C4-2B (cell line): ENCODE data around the gene IL17RB.

Experiments
- ZFX ChIP-seq: fragments of 450-650 bp; IDR thresholded peaks from 2 replicates; pipeline ENCODE4 v1.6.1; 2017
- TF ChIP-seq, protein P1 (sequence below): fragments of 450-650 bp; conservative IDR thresholded peaks from 2 replicates; pipeline ENCODE4 v1.5.1; 2017; ENCODE audit warnings: mild to moderate bottlenecking

DNA sequence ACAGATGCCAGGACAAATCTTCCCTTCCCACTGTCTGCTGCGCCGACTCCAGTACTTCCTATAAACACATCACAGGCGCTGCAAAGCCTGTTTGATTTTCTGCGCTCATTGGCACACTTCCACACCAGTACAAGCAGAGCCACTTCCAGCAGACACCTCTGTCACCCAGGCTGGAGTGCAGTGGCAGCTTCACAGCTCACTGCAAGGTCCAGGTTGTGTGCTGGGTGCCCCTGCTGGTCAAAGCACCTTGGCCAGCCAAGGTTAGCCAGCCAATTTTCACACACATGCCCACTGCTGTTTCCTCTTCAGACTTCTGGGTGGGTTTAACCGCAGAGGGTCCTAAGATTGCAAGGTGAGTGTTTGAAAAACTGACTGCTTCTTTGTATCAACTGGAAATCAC, 5.1 kb upstream of the IL17RB start:
- TF ChIP-seq, protein P1, sequence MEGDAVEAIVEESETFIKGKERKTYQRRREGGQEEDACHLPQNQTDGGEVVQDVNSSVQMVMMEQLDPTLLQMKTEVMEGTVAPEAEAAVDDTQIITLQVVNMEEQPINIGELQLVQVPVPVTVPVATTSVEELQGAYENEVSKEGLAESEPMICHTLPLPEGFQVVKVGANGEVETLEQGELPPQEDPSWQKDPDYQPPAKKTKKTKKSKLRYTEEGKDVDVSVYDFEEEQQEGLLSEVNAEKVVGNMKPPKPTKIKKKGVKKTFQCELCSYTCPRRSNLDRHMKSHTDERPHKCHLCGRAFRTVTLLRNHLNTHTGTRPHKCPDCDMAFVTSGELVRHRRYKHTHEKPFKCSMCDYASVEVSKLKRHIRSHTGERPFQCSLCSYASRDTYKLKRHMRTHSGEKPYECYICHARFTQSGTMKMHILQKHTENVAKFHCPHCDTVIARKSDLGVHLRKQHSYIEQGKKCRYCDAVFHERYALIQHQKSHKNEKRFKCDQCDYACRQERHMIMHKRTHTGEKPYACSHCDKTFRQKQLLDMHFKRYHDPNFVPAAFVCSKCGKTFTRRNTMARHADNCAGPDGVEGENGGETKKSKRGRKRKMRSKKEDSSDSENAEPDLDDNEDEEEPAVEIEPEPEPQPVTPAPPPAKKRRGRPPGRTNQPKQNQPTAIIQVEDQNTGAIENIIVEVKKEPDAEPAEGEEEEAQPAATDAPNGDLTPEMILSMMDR = no peak; the same call in 1 of the 2 replicates
- no peak for TF ChIP-seq ZFX
